HG03060 (cell line): ENCODE measurements around the gene BCKDK.

ENCODE experiments used
- ATAC-seq: cut with Tn5 transposase; IDR thresholded peaks from one replicate; pipeline ENCODE4 v1.9.1; 2021; ENCODE audit warnings: low read depth, moderate number of reproducible peaks; ENCODE audit not compliant: unreplicated experiment

Gene BCKDK

DNA sequence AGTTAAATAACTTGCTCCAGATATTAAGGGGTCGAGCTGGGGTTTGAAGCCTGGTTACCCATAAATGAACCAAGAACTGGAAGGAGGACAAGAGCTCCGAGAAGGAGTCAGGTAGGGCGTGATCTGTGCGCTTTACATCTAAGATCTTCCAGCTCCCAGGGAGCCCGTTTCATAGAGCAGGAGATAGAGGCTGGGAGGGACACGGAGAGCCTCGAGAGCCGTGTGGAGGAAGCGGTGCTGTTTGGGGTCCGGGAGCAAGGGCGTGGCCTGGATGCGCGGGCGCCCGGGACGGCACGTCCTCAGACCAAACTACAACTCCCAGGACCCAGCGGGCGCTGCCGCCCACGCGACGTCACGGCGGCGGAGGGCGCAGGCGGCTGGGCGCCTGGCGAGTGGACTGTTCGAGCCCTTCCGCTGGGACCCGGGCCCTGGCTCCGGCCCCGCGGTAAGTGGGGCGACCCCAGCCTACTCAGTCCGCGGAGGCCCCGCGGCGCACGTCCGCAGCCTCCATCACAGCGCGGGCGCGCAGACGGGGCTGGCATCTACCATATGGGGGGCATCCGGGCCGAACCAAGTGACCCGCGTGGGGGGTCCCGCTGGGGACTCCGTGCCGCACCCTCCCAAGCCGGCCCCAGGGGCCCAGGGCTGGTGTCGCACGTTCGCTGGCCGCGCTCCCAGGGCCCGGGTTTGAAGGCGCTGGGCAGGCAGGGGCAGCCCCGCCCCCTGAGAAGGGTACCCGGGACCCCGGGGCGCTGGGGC lies at the start of gene BCKDK:
Gene BCKDK (plus strand): TSS at position 352 of the 759 bp plus-strand sequence. CDS start 838 bp downstream, outside the sequence.
- ATAC-seq: peak; percentile 60

- no peak for ATAC-seq
Observed at GRCh38 chr16:31061126-31061812, 46.9 kb upstream of the BCKDK start.

- no peak for ATAC-seq
Observed at GRCh38 chr16:31061813-31062440, 46.3 kb upstream of the BCKDK start.

DNA sequence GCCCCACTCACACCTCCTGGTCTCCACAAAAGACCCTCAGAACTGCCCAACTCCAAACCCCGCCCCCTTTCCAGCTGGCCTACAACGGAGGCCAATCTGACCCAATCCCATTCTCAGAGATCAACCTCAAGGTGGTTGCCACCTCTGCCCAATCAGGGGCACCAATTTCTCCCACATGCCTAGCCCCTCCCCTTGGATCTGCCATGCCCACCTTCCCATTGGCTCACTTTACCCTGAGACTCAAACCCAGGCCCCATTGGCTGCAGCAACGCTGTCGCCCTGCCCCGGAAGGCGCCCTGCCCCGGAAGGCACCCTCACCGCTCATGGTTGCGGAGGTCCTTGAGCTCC lies 44.7 kb upstream of the BCKDK start:
- no peak for ATAC-seq

DNA sequence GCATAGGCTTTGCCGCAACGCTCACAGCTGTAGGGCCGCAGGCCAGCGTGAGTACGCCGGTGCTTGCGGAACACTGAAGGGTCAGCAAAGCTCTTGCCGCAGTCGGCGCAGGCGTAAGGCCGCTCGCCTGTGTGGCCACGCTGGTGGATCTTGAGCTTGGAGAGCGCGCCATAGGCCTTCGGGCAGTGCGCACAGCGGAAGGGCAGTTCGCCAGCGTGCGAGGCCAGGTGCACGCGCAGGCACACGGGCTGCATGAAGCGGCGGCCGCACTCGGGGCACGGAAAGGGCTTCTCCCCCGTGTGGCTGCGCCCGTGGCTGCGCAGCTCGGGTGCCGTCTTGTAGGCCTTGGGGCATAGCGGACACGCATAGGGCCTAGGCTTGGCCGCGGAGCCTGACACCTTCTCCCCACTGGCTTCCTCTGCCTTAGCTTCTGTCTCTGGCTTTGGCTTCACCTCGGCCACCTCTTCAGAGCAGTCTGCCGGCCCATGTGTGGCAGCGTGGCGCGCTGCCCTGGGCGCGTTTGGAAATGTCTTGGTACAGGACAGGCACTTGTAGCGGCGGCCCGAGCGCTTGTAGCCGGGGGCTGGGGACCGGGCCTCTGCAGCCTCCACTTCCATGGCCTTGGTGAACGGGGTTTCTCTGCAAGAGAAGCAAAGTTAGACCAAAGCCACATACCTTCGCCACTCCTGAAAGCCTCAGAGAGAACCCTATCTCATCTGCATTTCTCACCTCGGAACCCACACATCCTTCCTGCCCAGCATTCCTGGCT lies 44.2 kb upstream of the BCKDK start:
- no peak for ATAC-seq

DNA sequence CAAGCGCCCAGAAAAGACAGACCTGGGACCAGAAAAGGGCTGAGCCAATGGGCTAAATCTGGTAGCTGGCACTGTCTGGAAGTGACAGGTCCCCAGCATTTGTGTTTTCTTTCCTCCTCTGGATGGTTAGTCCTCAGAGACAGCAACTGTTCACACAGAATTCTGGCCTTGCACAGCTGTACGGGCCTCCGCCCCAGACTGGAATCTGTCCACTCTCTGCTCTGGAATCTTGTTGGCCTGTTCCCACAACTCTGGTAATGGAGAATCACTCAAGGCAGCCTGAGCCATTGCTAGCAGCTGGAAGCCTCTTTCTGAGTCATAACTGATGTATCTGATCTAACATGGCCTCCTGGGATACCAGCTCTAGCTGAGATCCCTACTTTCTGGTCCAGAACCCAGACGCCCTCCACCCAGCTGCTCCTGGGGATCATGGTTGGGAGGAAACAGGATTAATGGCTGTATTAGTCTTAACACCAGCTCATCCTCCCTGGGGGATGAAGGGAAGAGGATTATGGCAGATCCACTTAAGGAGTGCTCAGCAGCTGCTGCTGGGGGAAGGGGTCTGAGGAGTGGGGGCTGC lies 43.2 kb upstream of the BCKDK start:
- ATAC-seq: no peak

DNA sequence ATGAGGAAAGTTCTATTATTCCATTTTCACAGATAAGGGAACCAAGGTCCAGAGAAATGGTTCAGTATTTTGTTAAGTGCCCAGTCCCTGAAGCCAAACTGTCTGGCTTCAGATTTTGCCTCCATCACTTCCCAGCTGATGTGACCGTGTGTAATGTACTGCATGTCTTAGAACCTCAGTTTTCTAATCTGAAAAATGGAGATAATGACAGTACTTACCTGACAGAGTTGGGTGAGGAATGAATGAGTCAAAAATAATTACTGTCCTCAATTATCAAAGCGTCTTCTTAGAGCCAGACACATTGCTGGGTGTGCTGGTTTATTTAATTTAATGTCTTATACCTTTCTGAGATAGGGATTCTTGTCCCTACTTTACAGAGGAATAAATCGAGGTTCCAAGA lies 40.8 kb upstream of the BCKDK start:
- no peak for ATAC-seq

DNA sequence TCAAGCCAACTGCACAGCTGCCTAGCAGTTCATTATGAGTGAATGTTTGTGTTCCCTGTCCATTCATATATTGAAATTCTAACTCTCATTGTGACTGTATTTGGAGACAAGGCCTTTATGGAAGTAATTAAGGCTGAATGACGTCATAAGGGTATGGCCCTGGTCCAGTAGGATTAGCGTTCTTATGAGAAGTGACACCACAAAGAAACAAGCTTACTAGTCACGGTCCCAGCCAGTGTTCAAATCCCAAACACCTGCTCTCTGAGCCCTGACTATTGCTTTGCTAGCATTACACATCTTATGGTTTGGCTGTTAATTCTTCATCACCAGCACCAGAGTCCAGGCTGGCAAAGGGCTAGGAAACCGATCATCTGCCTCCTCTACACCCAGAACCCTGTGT lies 36.3 kb upstream of the BCKDK start:
- no peak for ATAC-seq

DNA sequence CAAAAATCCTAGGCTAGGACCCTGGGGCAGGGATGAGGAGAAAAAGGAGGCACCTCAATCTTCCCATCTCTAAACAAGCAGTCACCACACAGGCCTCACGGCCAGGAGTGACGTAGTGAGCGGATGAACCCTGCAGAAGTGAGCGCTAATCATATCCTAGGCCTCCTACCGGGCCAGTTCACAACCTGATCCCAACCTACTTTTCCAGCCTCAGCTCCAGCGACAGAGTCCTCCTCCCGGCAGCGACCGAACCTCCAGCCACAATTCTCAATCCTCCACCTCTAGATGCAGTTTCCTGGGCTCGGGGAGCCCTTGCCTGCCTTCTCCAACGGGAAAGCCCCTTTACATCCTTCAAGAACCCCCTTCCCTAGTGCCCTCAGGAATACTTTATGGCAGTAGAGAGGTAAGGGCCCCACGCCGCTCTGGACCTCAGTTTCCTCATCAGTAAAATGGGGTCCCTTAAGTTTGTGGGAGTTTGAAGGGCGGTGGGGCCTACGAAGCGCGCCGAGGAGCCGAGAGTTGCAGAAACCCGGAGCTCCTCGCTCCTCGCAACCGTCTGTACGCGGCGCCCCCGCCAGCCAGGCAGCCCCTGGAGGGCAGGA lies 35.5 kb upstream of the BCKDK start:
- no peak for ATAC-seq

GRCh38 chr16:31073142-31073969 lies 34.8 kb upstream of the BCKDK start:
- peak; percentile 31 for ATAC-seq

GRCh38 chr16:31073970-31074813 lies 34.0 kb upstream of the BCKDK start, which contains the start of the genes ZNF646 and ZNF668:
Gene ZNF646, plus strand, starts transcription at chr16:31074422. Its CDS starts 1,903 bp downstream, at chr16:31076325.
Gene ZNF668, minus strand, starts transcription at chr16:31074240. Its CDS starts 9,781 bp downstream, at chr16:31064459.
- ATAC-seq: peak; percentile 53

DNA sequence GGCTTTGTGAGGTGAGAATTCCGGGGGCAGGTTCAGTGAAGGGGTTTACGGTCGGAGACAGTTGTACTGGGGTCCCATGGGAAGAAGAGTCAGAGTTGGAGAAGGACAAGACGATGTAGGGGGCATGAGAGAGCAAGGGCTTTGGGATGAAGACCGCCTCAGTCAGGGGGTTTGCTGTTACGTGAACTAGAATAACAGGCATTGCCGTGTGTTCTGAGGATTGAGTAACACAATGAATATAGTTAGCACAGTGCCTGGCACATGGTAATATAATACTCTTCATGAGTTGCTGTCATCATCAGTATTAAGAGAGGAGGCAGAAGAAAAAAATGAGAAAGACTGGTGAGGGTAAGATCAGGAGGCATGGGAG lies 33.4 kb upstream of the BCKDK start:
- ATAC-seq: no peak

GRCh38 chr16:31076319-31076718 lies 31.9 kb upstream of the BCKDK start:
- ATAC-seq: no peak

GRCh38 chr16:31077024-31077423 lies 31.2 kb upstream of the BCKDK start:
- no peak for ATAC-seq

DNA sequence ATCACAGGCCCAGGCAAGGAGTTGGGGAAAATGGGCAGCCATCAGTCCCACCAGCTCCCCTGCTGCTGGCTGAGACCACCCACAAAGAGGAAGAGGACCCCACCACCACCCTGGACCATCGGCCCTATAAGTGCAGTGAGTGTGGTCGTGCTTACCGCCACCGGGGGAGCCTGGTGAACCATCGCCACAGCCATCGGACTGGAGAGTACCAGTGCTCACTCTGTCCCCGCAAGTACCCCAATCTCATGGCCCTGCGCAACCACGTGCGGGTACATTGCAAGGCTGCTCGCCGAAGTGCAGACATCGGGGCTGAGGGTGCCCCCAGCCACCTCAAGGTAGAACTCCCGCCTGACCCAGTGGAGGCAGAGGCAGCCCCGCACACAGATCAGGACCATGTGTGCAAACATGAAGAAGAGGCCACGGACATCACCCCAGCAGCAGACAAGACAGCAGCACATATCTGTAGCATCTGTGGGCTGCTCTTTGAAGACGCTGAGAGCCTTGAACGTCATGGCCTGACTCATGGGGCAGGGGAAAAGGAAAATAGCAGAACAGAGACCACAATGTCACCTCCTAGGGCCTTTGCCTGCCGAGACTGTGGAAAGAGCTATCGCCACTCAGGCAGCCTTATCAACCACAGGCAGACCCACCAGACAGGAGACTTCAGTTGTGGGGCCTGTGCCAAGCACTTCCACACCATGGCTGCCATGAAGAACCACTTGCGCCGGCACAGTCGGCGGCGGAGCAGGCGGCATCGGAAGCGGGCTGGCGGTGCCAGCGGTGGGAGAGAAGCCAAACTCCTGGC lies 30.4 kb upstream of the BCKDK start:
- ATAC-seq: no peak

GRCh38 chr16:31078597-31079341 lies 29.4 kb upstream of the BCKDK start:
- ATAC-seq: no peak
